ENCODE measurements around the gene EPHB1.

DNA sequence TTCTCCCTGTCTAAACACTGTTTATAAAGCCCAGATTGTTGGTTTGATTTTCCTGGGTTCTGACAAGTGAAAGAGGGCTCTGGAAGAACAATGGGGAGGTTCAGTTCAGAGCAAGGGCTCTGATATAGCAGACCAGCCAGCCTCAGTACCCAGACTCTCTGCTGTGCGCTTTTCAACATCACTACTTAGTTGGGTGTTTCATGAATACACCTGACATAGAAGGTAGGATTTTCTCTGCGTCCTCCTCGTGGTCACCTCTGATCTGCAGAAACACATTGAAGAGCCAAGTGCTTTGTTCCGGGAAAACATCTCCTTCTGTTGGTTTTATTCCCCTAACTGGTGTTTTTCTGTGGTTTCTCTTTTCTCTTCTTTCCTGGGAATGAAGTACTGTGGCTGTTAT lies 99.5 kb downstream of the EPHB1 start:
- TF ChIP-seq, protein P1, sequence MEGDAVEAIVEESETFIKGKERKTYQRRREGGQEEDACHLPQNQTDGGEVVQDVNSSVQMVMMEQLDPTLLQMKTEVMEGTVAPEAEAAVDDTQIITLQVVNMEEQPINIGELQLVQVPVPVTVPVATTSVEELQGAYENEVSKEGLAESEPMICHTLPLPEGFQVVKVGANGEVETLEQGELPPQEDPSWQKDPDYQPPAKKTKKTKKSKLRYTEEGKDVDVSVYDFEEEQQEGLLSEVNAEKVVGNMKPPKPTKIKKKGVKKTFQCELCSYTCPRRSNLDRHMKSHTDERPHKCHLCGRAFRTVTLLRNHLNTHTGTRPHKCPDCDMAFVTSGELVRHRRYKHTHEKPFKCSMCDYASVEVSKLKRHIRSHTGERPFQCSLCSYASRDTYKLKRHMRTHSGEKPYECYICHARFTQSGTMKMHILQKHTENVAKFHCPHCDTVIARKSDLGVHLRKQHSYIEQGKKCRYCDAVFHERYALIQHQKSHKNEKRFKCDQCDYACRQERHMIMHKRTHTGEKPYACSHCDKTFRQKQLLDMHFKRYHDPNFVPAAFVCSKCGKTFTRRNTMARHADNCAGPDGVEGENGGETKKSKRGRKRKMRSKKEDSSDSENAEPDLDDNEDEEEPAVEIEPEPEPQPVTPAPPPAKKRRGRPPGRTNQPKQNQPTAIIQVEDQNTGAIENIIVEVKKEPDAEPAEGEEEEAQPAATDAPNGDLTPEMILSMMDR (IDR thresholded peaks at IDR 0.05; ENCODE audit: low read length): no peak
- no peak for TF ChIP-seq EZH2 (IDR thresholded peaks at IDR 0.05; ENCODE audit: borderline replicate concordance, low read length)
